ENCODE measurements around the gene ARHGAP4. TPM values are rescaled to one million over a fixed set of nuclear protein-coding genes. Genes with fewer than 3 reads are reported as not detected.

Gene ARHGAP4
- total RNA-seq, 1 donor from 2014 or later: 94.3 TPM

- Histone ChIP-seq H3K4me3 (no peak overlapping the region), H3K27me3 (no peaks in the 10 kb centered on the region), H3K27ac (no peak overlapping the region), H3K9me3 (no peaks in the 10 kb centered on the region), H3K36me3 (no peaks in the 10 kb centered on the region), H3K4me1 (no peaks in the 10 kb centered on the region)
- intact Hi-C loops (cut with DNase I): no loop called here
- no peak for DNase-seq (ENCODE audit: low spot score in 2 of 2)
- no peak for TF ChIP-seq CTCF (IDR thresholded peaks at IDR 0.05)
These were observed 15.5 kb upstream of the ARHGAP4 start for GRCh38 chrX:153941336-153942252.

DNA sequence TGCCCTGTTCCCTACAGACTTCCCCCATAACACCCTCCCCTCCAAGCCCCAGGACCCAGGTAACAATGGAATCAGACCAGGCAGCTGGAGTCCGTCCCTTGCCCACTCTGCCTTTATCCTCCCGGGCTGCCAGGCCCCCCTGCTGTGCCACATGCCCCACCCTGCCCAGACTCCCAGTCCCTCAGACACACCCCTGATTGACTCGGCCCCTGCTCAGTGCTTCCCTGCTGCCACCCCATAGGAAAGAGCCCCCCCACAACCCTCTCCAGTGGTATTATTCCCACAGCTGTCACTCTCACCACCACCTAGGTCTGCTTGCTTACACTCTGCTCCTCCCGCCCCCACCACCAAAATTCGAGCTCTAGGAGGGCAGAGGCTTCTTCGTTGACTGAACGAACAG, 13.5 kb upstream of the ARHGAP4 start:
- no peak overlapping the region for H3K4me3 ChIP-seq
- H3K9me3 ChIP-seq: no peaks in the 10 kb centered on the region
- H3K27ac ChIP-seq: no peak overlapping the region
- H3K36me3 ChIP-seq: no peaks in the 10 kb centered on the region
- no peak for DNase-seq (ENCODE audit: low spot score in 2 of 2)
- intact Hi-C loops (cut with DNase I): no loop called here
- H3K4me1 ChIP-seq: no peaks in the 10 kb centered on the region
- H3K27me3 ChIP-seq: no peaks in the 10 kb centered on the region
- no peak for TF ChIP-seq CTCF (IDR thresholded peaks at IDR 0.05)

GRCh38 chrX:153938226-153938786, 12.2 kb upstream of the ARHGAP4 start:
- DNase-seq (ENCODE audit: low spot score in 2 of 2): no peak
- Histone ChIP-seq H3K27me3 (no peaks in the 10 kb centered on the region), H3K27ac (no peak overlapping the region), H3K4me1 (peaks cover 0 to 9% of the 10 kb centered on the region in 2 donors), H3K4me3 (no peak overlapping the region), H3K9me3 (no peaks in the 10 kb centered on the region), H3K36me3 (no peaks in the 10 kb centered on the region)
- no peak for TF ChIP-seq CTCF (IDR thresholded peaks at IDR 0.05)
- intact Hi-C loops (cut with DNase I): no loop called here

DNA sequence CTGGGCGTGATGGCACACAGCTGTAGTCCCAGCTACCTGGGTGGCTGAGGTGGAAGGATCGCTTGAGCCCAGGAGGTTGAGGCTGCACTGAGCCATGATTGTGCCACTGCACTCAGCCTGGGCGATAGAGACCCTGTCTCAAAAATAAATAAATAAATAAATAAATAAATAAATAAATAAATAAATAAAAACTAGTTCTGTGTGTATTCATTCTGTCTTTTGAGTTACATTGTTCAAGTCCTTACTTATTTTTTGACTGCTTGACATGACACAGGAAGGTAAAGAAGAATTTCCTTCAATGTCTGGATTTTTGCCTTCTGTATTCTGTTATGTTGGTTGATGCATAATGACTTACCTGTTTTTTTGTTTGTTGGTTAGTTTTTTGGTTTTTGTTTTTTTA, 11.0 kb upstream of the ARHGAP4 start:
- intact Hi-C loops (cut with DNase I): no loop called here
- Histone ChIP-seq H3K4me1 (peaks cover 0 to 9% of the 10 kb centered on the region in 2 donors), H3K27ac (no peak overlapping the region), H3K4me3 (no peak overlapping the region), H3K27me3 (no peaks in the 10 kb centered on the region), H3K36me3 (peaks cover 4 to 5% of the 10 kb centered on the region in 2 donors), H3K9me3 (no peaks in the 10 kb centered on the region)
- no peak for TF ChIP-seq CTCF (IDR thresholded peaks at IDR 0.05)
- DNase-seq (ENCODE audit: low spot score in 2 of 2): no peak

DNA sequence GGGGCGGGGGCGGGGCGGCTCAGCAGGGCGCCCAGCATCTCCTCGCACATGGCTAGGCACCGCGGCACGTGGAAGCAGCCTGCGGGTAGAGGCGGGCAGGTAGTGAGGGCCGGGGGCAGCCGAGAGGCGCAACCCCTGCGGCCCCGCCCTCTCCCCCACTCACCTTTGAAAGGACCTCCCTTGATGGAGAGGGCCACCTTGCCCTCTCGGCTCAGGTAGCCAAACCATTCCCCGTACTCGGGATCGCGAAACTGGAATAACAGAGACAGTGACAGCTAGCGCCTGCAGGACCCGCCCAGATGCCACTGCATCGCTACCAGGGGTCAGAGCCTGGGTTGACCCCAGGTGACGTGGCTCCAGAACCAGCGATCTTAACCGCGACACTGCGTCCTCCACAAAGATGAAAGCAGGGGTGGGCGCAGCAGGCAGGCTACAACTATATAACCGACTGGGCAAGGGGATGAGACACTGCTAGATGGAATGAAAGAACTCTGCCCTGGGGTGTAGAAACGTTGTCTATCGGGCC, 9.3 kb upstream of the ARHGAP4 start:
- Histone ChIP-seq H3K9me3 (no peaks in the 10 kb centered on the region), H3K27me3 (no peaks in the 10 kb centered on the region), H3K36me3 (peaks cover 18 to 19% of the 10 kb centered on the region in 2 donors), H3K27ac (no peak overlapping the region), H3K4me3 (peak overlapping the region; percentile 82 to 93), H3K4me1 (peaks cover 0 to 9% of the 10 kb centered on the region in 2 donors)
- TF ChIP-seq CTCF (IDR thresholded peaks at IDR 0.05): no peak
- no peak for DNase-seq (ENCODE audit: low spot score in 2 of 2)
- intact Hi-C loops (cut with DNase I): no loop called here
